PC-3 (cell line): ENCODE data around the gene TMEM37. TPM values are rescaled to one million over a fixed set of nuclear protein-coding genes. Genes with fewer than 3 reads are reported as not detected.

ENCODE experiments used
- ATAC-seq: fragments of 200-7000 bp; cut with Tn5 transposase; 2 replicates; pipeline ENCODE4 v1.9.1; 2020; ENCODE audit warnings: mild to moderate bottlenecking, moderate library complexity
- BruUV-seq: library from RNA; stranded (reverse); fragments of 400-500 nt; replicated peaks from 2 replicates; lab custom pipeline; 2021; lab: Mats Ljungman, UMichigan
- CTCF ChIA-PET: fragments of 300-600 bp; sonication (Branson Sonifier 250); formaldehyde crosslinking; loops from one replicate; lab custom pipeline; 2022; ENCODE audit warnings: antibody characterized with exemption; lab: Charles Lee
- POLR2A ChIA-PET: fragments of 300-600 bp; sonication (Branson Sonifier 250); formaldehyde crosslinking; loops from one replicate; lab custom pipeline; 2022; ENCODE audit warnings: antibody characterized with exemption; ENCODE audit not compliant: unreplicated experiment; lab: Charles Lee
- DNase-seq: peaks from one replicate; pipeline ENCODE4 v3.0.0-alpha.2; 2015
- H2AFZ ChIP-seq: fragments of 300-600 bp; sonication (generic); 2 replicates; pipeline ENCODE4 v1.6.0; 2016; ENCODE audit warnings: antibody characterized with exemption, low read length
- H3F3A ChIP-seq: fragments of 300-600 bp; sonication (generic); one replicate; pipeline ENCODE4 v1.6.0; 2017; ENCODE audit warnings: antibody characterized with exemption, low read length, control low read depth, mild to moderate bottlenecking; ENCODE audit not compliant: unreplicated experiment
- H3K27ac ChIP-seq: fragments of 300-600 bp; sonication (generic); 2 replicates; pipeline ENCODE4 v1.5.1; 2016; ENCODE audit warnings: mild to moderate bottlenecking, low read length
- H3K27me3 ChIP-seq: fragments of 300-600 bp; sonication (generic); 2 replicates; pipeline ENCODE4 v1.6.1; 2016; ENCODE audit warnings: low read length, mixed read lengths
- H3K36me3 ChIP-seq: fragments of 300-600 bp; sonication (generic); 2 replicates; pipeline ENCODE4 v1.6.1; 2016; ENCODE audit warnings: low read depth, mixed run types, low read length, mixed read lengths
- H3K4me1 ChIP-seq: fragments of 300-600 bp; sonication (generic); 2 replicates; pipeline ENCODE4 v1.5.1; 2016; ENCODE audit warnings: low read length; ENCODE audit not compliant: insufficient read depth
- H3K4me2 ChIP-seq: fragments of 300-600 bp; sonication (generic); 2 replicates; pipeline ENCODE4 v1.6.0; 2016; ENCODE audit warnings: low read length
- H3K4me3 ChIP-seq: fragments of 300-600 bp; sonication (generic); 2 replicates; pipeline ENCODE4 v1.5.1; 2016; ENCODE audit warnings: mild to moderate bottlenecking, low read length, mixed read lengths
- H3K79me2 ChIP-seq: fragments of 300-600 bp; sonication (generic); 2 replicates; pipeline ENCODE4 v1.6.1; 2017; ENCODE audit warnings: low read length, mixed read lengths
- H3K9ac ChIP-seq: fragments of 300-600 bp; sonication (generic); 2 replicates; pipeline ENCODE4 v1.6.0; 2016; ENCODE audit warnings: mild to moderate bottlenecking, low read length
- H3K9me2 ChIP-seq: fragments of 300-600 bp; sonication (generic); replicated peaks from 2 replicates; pipeline ENCODE4 v1.6.1; 2016; ENCODE audit warnings: mixed run types, low read length, mixed read lengths
- H3K9me3 ChIP-seq: fragments of 300-600 bp; sonication (generic); 2 replicates; pipeline ENCODE4 v1.6.1; 2016; ENCODE audit warnings: low read length, mixed read lengths
- H4K20me1 ChIP-seq: fragments of 300-600 bp; sonication (generic); 2 replicates; pipeline ENCODE4 v1.6.1; 2016; ENCODE audit warnings: low read length, mixed read lengths
- EZH2 ChIP-seq: fragments of 300-600 bp; sonication (generic); IDR thresholded peaks from one replicate; pipeline ENCODE4 v1.6.1; 2017; ENCODE audit warnings: antibody characterized with exemption, mild to moderate bottlenecking, low read length; ENCODE audit not compliant: unreplicated experiment
- EZH2phosphoT487 ChIP-seq: fragments of 300-600 bp; sonication (generic); IDR thresholded peaks from 2 replicates; pipeline ENCODE4 v1.6.1; 2018; ENCODE audit warnings: mild to moderate bottlenecking, antibody characterized with exemption, low read length, borderline replicate concordance
- intact Hi-C: fragments of 100-400 bp; cut with micrococcal nuclease; formaldehyde crosslinking; loops from 2 replicates; pipeline ENCODE4 v1.9.0; 2023
- total RNA-seq: library from RNA; depleted of rRNA; stranded (reverse); fragments of >200 nt; gene quantifications from 2 replicates; pipeline ENCODE4 v1.2.3, GENCODE V29; 2014
- TF ChIP-seq, protein P1 (sequence below): fragments of 300-600 bp; sonication (generic); conservative IDR thresholded peaks from 2 replicates; pipeline ENCODE4 v1.5.1; 2017; ENCODE audit warnings: antibody characterized with exemption, low read depth, mild to moderate bottlenecking, low read length

The TMEM37 gene
- total RNA-seq, 1 experiment from 2014 or later = 0.26 TPM

- Histone ChIP-seq H2AFZ (no peak overlapping the region), H3K9me2 (no peaks in the 10 kb centered on the region), H3K79me2 (no peaks in the 10 kb centered on the region), H3K4me3 (no peak overlapping the region), H3K27me3 (peaks cover 91% of the 10 kb centered on the region), H3K9me3 (no peaks in the 10 kb centered on the region), H3K4me2 (no peak overlapping the region), H3F3A (no peaks in the 10 kb centered on the region), H3K9ac (no peak overlapping the region), H4K20me1 (no peaks in the 10 kb centered on the region), H3K27ac (no peak overlapping the region), H3K36me3 (no peaks in the 10 kb centered on the region), H3K4me1 (no peaks in the 10 kb centered on the region)
- intact Hi-C loops = no loop called here
- BruUV-seq = no TSS peak
- no peak for DNase-seq
- ATAC-seq = no peak
- ChIA-PET CTCF (no interaction called here), POLR2A (no interaction called here)
- no peak for TF ChIP-seq EZH2
- TF ChIP-seq, protein P1, sequence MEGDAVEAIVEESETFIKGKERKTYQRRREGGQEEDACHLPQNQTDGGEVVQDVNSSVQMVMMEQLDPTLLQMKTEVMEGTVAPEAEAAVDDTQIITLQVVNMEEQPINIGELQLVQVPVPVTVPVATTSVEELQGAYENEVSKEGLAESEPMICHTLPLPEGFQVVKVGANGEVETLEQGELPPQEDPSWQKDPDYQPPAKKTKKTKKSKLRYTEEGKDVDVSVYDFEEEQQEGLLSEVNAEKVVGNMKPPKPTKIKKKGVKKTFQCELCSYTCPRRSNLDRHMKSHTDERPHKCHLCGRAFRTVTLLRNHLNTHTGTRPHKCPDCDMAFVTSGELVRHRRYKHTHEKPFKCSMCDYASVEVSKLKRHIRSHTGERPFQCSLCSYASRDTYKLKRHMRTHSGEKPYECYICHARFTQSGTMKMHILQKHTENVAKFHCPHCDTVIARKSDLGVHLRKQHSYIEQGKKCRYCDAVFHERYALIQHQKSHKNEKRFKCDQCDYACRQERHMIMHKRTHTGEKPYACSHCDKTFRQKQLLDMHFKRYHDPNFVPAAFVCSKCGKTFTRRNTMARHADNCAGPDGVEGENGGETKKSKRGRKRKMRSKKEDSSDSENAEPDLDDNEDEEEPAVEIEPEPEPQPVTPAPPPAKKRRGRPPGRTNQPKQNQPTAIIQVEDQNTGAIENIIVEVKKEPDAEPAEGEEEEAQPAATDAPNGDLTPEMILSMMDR = no peak
- TF ChIP-seq EZH2phosphoT487 = no peak
These were observed 19.8 kb downstream of the TMEM37 start for GRCh38 chr2:119451336-119452050.

DNA sequence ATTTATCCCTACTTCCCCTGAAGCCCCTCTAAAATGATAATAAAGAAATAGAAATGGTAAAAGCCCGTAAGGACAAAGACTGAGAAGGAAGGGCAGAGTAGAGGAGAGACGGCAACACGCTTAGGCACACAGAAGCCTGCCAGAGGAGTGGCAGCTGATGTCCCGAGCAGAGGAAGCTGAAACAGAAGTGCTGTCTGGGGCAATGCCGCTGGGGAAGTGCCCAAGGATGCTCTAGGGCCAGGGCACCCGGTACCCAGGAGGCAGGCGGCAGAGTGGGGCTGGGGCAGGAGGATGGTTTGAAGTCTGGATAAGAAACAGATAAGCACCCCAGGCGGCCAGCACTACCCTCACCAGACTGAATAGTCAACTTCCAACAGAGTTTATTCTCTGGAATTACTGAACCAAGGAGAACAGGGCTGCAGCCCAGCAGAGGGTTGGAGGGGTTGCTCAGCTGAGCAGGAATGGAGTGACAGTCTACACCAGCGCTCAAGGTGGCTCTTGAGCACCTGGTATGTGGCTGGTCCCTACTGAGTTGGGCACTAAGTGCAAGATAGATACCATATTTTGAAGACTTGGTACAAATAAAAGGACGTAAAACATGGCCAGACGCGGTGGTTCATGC is 22.4 kb downstream of the TMEM37 start:
- no TSS peak for BruUV-seq
- no peak overlapping the region for H2AFZ ChIP-seq
- H3K4me1 ChIP-seq = no peaks in the 10 kb centered on the region
- H3K9me2 ChIP-seq = no peaks in the 10 kb centered on the region
- DNase-seq = no peak
- no peak for ATAC-seq
- H3F3A ChIP-seq = no peaks in the 10 kb centered on the region
- H4K20me1 ChIP-seq = no peaks in the 10 kb centered on the region
- no peaks in the 10 kb centered on the region for H3K79me2 ChIP-seq
- H3K36me3 ChIP-seq = no peaks in the 10 kb centered on the region
- TF ChIP-seq EZH2phosphoT487 (no peak), EZH2 (no peak)
- TF ChIP-seq, protein P1 = no peak
- no peak overlapping the region for H3K27ac ChIP-seq
- intact Hi-C loops = no loop called here
- H3K27me3 ChIP-seq = peaks cover 84% of the 10 kb centered on the region
- ChIA-PET POLR2A (no interaction called here), CTCF (no interaction called here)
- no peaks in the 10 kb centered on the region for H3K9me3 ChIP-seq
- H3K4me2 ChIP-seq = no peak overlapping the region
- H3K4me3 ChIP-seq = no peak overlapping the region
- H3K9ac ChIP-seq = no peak overlapping the region
